ENCODE data around the gene LAMTOR1.

The LAMTOR1 gene

DNA sequence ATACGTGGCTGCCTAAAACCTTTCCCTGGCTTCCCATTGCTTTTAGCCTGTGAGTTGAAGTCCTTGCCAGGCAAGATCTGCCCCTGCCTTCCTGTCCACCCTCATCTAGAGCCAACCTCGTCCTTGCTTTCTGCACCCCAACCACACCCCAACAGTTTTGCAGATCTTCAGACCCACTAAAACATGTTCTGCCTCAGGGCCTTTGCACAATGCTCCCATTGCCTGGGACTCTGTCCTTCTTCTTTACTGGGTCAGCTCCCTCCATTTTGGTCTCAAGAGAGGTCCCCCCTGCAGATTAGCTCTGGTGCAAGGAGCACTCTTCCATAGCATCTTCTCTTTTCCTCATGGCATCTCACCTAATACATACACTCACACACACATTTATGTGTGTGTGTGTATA, 17.8 kb upstream of the LAMTOR1 start:
- DNase-seq (ENCODE audit: low read depth in 2 of 3, low spot score in 2 of 3), result no peak

DNA sequence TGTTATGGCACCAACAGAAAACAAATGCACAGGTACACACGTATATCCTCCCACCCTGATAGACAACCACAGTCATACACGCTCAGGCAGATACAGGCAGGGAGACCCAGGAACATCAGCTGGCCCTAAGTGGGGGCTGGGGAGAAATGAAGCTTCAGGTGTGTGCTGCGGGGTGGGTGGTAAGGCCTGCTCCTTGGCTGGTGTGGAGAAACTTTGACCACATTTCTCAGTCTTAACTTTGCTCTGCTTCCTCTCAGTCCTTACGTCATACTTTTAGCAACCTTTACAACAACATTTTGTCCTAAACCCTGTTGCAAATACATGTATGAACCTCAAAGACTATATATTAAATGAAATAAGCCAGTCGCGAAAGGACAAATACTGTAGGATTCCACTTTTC, 16.1 kb upstream of the LAMTOR1 start:
- DNase-seq (ENCODE audit: low read depth in 2 of 3, low spot score in 2 of 3), result no peak

DNA sequence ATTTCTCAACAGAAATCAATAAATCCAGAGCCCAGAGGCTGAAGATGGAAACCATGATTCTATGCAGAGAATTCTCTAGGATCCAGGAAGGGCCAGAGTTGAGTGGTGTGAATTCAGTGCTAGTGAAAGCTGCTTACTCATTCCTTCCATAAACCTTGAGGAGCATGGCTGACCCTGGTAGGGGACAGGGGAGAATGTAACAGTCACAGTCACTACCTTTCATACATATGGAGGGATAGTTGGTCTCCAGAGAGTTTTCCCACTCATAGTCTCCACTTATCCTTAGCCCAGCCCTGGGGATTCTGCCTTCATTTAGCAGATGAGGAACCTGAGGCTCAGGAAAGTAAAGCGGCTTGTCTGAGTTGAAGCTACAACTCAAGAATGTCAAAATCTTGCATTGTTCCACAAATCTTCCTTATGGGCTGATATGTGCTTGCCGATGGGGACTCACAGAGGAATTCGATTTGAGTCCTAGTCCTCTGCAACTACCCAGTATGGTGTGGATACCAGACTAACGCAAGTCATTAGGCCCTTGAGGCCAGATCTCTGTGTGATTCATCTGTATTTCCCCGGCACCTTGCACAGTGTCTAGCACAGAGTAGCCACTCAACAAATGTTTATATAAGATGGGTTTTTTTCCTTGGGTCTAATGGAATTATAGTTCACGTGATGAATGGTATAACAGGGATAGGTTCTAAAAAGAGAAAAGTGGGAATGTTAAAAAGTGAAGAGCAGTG, 13.1 kb upstream of the LAMTOR1 start:
- DNase-seq (ENCODE audit: low read depth in 2 of 3, low spot score in 2 of 3), result no peak

DNA sequence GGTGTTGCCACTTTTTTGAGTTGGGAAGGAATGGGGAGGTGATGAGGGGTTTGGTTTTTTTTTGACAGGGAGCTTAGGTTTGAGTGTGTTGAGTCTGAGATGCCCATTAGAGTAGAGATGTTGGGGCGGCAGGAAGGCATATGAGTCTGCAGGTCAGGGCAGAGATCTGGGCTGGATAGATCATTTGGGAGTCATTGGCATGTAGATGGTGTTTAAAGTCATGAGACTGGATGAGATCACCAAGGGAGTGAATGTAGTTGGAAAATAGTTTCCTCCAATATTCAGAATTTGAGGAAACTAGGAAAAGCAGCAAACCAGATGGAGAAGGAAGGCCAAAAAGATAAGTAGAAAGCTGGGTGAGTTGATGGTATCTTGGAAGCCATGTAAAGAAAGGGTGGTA, 11.5 kb upstream of the LAMTOR1 start:
- DNase-seq (ENCODE audit: low read depth in 2 of 3, low spot score in 2 of 3), result no peak

DNA sequence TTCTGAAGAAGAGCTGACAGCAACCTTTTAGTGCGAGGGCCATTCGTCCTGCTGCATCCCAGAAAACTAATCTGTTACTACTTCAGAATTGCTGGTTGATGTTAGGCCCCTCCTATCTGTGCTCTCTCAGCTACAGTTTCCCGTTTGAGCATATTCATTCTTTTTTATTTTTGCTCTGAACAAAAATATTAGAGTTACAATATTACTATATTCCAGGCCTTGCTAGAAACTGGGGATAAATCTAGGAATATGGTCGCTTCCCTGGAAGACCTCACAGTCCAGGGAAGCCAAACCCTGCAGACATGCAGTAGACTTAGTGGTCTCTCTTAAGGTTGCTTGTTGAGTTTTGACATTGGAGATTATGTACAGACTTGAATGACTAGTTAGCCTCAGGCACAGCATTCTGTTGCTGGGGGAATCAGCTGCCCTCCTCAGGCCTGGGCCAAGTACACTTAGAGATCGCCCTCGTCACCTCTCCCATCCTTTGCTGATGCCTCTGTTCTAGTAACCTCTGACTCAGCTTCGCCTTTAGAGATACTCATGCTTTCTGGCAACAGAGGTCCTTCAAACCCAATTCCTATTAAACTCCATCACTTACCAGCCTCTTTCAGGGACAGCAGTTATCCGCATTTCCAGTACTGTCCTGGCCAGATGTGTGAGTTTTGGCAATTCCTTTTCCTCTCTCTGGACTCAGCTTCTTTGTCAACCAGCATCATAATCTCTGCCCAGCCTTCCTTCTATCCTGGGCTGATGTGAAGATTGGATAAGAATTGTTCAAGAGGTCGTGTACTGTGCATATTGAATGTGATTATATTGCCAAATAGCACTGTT, 10.1 kb upstream of the LAMTOR1 start:
- DNase-seq (ENCODE audit: low read depth in 2 of 3, low spot score in 2 of 3), result no peak

DNA sequence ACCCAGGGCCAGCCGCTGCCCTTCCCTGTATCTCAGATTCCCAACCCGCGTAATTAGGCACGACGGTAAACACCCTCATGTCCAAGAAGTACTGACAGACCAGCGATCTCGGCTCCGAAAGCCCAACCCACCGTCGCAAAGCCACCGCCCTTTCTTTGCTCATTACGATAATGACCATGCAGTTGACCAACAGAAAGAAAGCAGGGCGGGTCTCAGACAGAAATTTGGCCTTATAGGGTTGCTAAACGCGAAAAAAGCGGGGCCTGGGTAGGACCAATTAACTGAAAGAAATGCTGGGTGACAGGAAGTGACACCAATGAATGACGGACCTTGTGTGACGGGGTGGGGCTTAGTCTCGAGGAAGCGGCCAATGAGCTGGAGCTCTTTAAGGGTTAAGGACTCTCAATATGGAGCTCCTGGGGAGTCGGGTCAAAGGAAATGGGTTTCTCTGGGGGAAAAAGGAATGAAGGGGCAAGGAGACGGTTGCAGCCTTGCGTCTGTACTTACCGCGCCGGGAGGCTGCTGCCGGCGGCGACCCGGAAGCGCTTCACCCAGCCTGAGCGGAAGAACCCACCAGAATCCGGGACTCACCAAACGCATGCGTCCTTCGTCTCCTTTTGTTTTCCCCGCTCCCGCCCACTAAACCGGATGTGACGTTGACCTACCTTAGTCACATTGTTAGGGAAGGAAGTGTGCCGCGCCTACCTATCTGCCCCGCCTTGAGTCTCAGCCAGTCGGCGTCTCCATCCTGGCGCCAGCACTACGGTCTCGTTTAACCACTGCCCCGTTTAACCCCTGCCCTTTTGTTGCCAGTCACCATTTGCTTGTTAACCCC, 9.3 kb upstream of the LAMTOR1 start, which contains the start of gene ANAPC15:
TSS of gene ANAPC15 (minus strand) at position 553 of the 835 bp plus-strand sequence. CDS start 1,419 bp downstream, outside the sequence.
- DNase-seq (ENCODE audit: low read depth in 2 of 3, low spot score in 2 of 3), result peak; percentile 90 to 98 (median 95)

DNA sequence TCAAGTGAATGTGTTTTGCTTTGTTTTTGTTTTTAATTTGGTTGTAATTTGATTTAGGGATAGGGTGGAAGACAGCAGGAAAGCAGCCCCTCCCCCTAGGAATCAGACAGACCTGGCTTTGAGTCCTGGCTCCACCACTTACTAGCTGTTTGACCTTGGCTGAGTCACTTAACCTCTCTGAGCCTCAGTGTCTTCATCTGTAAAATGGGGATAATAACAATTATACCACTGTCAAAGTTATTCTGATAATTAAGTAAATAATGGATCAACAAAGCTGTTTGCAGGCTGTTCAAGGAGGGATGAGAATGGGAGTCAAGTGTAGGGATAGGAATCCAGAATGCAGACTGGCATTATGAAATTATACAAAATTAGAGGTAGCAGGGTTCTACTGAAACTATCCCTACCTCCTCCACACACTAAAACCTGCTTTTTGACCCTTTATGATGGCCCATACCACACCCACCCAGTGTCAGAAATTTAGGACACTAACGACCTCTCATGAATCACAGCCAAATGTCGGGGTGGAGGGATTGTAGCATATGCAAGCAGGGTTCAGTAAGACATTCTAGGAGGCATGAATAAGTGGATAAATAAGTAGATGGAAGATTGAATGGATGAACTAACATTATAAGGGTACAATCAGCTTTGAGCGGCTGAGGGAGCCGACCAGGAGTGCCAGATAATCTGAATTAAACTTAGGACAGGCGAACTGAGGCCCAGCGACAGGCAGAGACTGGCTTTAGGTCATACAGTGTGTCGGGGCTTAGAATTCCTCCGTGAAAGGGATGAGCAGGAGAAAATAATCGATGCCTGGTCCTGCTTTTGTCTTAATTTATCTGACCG, 8.4 kb upstream of the LAMTOR1 start:
- DNase-seq (ENCODE audit: low read depth in 2 of 3, low spot score in 2 of 3), result no peak

DNA sequence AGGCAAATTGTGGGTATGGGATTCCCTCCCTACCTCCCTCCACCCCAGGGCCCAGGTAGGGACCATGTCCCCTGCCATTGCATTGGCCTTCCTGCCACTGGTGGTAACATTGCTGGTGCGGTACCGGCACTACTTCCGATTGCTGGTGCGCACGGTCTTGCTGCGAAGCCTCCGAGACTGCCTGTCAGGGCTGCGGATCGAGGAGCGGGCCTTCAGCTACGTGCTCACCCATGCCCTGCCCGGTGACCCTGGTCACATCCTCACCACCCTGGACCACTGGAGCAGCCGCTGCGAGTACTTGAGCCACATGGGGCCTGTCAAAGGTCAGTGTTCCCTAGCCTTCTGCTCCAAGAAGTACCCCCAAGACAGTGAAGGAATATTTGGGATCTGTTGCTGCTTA, 2.8 kb upstream of the LAMTOR1 start, which contains the start of gene TOMT:
TSS of gene TOMT (plus strand) at position 37 of the 400 bp plus-strand sequence. CDS start at position 65, 28 bp downstream.
- no peak for DNase-seq (ENCODE audit: low read depth in 2 of 3, low spot score in 2 of 3)

DNA sequence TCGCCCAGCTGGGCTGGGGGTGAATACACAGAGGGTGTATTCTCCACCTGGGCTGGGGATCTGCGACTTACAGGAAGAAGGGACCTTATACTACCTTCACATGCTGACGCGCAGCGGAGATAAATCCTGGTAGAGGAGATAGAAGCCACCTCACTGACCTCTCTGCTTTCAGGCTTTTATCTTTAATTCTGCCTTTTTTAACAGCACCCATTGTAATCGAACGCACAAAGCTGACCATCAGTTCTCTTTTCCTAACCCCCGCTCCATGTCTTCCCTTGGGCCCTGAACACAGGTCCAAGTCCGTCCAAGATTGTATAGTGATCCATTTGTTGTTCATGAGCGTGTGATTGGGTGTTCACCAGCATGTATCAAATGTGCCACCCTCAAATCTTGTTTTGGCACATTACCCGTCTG, 664 bp upstream of the LAMTOR1 start:
- DNase-seq (ENCODE audit: low read depth in 2 of 3, low spot score in 2 of 3), result no peak

DNA sequence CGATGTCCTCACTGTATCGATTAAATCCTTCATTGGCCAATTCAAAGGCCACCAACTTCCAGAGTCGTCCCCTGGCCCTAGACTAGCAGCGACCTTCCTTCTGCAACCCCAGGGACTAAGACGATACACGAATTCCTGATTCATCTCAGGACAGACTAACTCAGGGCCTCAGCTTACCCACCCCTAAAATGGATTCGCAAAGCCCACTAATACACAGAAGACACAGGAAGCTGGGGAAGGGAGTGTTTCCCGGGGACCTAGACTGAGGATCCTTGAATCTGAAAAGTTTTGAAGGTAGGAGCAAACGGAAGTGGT, 509 bp downstream of the LAMTOR1 start:
- no peak for DNase-seq (ENCODE audit: low read depth in 2 of 3, low spot score in 2 of 3)

DNA sequence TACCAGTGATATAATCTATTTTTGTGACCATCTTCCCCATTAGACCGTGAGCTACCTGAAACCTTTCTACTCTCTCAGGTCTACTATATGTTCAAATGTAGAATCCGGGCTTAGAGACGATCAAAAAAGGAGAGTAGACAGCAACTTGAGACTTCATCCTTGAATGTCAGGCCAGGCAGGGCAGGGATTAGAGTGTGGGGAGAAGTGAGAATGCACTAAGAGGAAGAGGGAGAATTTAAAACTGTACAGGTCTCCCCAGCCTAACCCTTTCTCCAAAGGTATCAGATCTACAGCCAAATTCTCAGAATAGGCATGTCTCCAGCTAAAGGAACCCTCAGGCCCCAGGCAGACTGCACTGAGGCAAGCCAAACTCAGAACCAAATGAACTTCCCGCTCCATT, 935 bp downstream of the LAMTOR1 start:
- no peak for DNase-seq (ENCODE audit: low read depth in 2 of 3, low spot score in 2 of 3)

DNA sequence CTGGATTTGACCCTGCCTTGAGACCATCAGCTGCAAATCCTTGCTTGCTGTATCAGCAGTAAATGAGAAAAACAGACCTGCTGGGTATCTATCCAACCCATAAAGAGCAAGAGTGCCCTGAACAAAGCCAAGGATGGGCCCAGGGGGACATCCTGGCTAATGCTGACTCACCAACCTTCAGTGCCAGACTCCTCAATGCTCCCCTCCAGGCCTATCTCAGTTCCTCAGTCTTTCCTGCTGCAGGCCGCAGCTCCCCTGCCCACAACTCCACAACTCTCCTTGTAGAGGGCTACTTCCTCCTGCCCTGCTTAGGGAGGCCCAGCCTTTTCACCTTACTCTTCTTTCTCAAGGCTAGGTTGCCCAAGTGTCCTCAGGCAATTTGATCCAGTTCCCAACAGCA, 2.6 kb downstream of the LAMTOR1 start:
- DNase-seq (ENCODE audit: low read depth in 2 of 3, low spot score in 2 of 3), result no peak

DNA sequence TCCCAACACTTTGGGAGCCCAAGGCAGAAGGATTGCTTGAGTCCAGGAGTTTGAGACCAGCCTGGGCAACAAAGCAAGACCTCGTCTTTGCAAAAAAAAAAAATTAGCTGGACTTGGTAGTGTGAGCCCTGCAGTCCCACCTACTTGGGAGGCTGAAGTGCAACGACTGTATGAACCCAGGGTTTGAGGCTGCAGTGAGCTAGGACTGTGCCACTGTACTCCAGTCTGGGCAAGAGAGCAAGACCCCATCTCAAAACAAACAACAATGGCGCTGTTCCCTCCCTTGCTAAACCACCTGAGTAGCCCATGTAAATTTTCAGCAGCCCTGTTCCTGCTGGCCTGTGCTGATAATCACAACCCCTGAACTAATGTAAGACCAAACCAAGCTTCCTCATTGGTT, 3.1 kb downstream of the LAMTOR1 start:
- DNase-seq (ENCODE audit: low read depth in 2 of 3, low spot score in 2 of 3), result no peak

DNA sequence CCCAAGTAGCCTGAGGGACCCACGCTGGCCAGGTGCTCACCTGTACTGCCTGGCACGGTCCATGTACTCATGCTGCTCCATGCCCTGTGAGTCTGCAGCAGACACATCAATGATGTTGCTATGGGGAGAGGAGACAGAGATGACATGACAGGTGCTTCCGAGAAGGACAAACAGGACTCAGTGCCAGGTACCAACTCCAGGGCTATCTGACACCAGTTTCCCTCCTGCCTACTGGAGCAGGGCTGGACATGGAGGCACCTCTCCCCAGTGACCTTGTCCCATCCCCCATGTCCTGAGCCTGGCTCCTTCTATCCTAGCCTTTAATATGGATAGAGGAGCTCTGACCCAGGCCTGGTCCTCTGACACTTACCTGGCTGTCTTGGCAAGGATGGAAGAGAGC, 4.4 kb downstream of the LAMTOR1 start:
- DNase-seq (ENCODE audit: low read depth in 2 of 3, low spot score in 2 of 3), result no peak

DNA sequence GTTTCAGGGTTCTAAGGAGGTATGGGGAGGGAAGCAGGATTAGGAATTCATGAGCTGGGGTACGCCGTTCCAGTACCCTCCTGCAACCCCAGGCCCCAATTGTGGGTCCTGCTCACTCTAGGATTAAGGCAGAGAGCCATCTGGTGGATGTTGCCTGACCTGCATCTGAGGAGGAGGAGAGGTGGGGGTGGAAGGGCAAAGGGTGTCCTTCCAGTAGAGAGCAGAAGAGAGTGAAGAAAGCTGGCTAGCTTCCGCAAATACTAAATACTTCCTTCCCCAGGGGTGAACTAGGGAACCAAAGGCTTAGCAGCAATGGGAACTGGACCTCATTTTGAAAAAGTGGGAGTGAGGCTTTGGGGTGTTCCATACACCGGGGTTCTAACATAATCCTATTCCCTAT, 11.8 kb downstream of the LAMTOR1 start:
- DNase-seq (ENCODE audit: low read depth in 2 of 3, low spot score in 2 of 3), result no peak

DNA sequence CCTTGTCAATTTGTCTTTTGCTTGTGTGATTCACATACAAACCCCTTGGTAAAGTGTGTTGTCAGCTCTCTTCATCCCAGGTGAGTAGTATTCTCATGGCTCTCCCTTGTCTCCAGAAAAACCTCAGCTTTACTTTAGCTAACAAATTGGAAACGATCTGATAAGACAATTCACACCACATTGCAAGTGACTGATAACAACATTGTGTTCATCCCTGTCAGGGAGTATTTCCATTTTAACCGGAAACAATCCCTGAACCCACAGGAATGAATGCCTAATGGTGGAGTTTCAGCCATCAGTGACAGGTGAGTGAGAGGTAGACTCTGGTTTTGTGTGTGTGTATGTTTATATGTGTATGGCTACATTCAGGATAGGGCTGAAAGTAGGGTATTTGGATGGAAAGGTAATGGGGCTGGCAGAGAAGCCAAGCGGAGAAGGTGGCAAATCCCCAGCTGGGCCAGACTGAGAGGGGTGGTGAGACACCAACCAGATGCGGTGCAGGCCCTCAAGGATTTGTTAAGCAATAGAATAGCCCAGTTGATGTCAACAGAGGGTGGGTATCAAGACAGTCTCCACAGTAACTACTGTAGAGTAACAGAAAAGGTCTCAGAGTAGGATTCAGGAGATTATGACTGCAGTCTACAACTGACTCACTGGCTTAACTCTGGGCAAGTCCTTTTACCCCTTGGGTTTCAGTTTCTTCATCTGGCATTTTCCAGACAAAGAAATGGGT, 14.9 kb downstream of the LAMTOR1 start:
- DNase-seq (ENCODE audit: low read depth in 2 of 3, low spot score in 2 of 3), result no peak

DNA sequence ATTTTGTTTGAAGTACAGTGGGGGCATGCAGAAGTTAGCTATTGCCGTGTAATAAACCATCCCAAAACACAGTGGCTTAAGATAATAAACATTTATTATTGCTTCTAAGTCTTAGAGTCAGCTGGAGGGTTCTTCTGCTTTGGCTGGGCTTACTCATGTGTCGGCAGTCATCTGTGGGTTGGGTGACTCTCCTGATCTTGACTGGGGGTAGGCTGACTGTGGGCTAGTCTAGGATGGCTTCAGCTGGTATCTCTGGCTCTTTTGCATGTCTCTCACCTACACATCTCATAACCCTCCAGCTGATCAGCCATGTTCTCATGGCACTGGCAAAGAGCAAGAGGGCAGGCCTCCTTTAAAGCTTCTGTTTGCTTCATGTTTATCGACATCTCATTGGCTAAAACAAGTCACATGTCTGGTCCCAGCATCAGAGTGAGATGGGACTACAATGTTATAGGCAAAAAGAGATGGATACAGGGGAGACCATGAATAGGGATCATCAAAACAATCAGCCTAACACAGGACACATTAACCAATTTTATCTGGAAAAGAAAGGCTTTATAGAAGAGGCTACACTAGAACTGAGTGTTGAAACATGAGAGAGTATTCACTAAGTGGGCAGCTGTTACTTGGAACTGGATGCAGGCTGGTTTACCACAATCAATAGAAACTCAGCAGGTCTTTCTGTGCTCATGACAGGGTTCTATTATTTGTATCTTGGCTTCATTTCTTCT, 17.3 kb downstream of the LAMTOR1 start:
- DNase-seq (ENCODE audit: low read depth in 2 of 3, low spot score in 2 of 3), result no peak

DNA sequence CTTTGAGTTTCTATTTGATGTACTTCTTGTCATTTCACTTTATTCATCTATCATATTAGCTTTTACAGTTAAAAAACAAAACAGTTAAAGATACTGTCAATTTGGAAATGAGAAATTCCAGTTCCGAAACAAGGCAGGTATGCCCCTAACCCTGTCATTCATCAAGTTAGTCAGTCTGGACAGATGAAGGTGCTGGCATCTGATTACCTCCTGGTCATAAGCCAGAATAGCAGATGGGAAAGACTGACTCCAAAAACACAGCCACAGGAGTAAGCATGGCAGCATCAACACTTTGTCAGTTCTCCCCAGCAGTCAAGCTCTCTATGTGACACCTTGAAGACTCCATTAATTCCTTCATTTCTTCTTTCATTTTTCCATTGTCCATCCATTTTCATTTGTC, 18.1 kb downstream of the LAMTOR1 start:
- DNase-seq (ENCODE audit: low read depth in 2 of 3, low spot score in 2 of 3), result no peak

DNA sequence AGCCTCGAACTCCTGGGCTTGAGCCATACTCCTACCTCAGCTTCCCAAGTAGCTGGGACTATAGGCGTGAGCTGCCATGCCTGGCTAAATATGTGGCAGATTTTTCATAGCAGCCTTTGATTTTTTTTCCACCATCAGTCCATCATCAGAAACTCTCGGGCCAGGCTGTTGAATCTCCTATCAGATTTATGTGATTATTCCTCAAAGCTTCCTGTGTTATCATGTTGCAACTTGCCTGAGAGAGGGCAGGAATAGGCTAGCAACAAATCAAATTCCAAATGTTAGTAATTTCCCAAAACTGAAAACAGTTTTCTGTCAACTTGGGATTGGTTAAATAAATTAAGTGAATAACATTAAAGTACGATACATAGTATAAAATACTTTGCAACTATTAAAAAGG, 19.0 kb downstream of the LAMTOR1 start:
- DNase-seq (ENCODE audit: low read depth in 2 of 3, low spot score in 2 of 3), result no peak
